Mononuclear cell (primary cell): Measurements from ENCODE around the gene SLC35F1. TPM values are rescaled to one million over a fixed set of nuclear protein-coding genes. Genes with fewer than 3 reads are reported as not detected.

Source experiments
- H3K27me3 ChIP-seq: 2 replicates; pipeline ENCODE4 v1.6.0; 2011; ENCODE audit warnings: low read length, control low read depth; ENCODE audit not compliant: insufficient read depth
- H3K4me1 ChIP-seq: 2 replicates; pipeline ENCODE4 v1.5.1; 2011; ENCODE audit warnings: mild to moderate bottlenecking, low read length, control low read depth; ENCODE audit not compliant: insufficient read depth
- H3K4me3 ChIP-seq: 2 replicates; pipeline ENCODE4 v1.5.1; 2011; ENCODE audit warnings: mild to moderate bottlenecking, low read length, moderate library complexity
- H3K9me3 ChIP-seq: 2 replicates; pipeline ENCODE4 v1.5.1; 2011; ENCODE audit warnings: low read depth, mild to moderate bottlenecking, control low read depth, low read length
- total RNA-seq: library from RNA; depleted of rRNA; stranded (reverse); fragments of >200 nt; gene quantifications from one replicate; pipeline ENCODE4 v1.2.3, GENCODE V29; 2012

Gene SLC35F1
- total RNA-seq, 1 donor: not detected

GRCh38 chr6:118319894-118320649 is 413.0 kb downstream of the SLC35F1 start:
- H3K9me3 ChIP-seq: no peaks in the 10 kb centered on the region
- H3K27me3 ChIP-seq: no peaks in the 10 kb centered on the region
- H3K4me3 ChIP-seq: no peak overlapping the region
- H3K4me1 ChIP-seq: no peaks in the 10 kb centered on the region

GRCh38 chr6:118320652-118321051 is 413.6 kb downstream of the SLC35F1 start:
- no peaks in the 10 kb centered on the region for H3K4me1 ChIP-seq
- H3K4me3 ChIP-seq: no peak overlapping the region
- H3K9me3 ChIP-seq: no peaks in the 10 kb centered on the region
- H3K27me3 ChIP-seq: no peaks in the 10 kb centered on the region

- Histone ChIP-seq H3K9me3 (no peaks in the 10 kb centered on the region), H3K4me3 (no peak overlapping the region), H3K27me3 (no peaks in the 10 kb centered on the region)
Observed at GRCh38 chr6:118324116-118324515, 417.1 kb downstream of the SLC35F1 start.

GRCh38 chr6:118325220-118325860 is 418.3 kb downstream of the SLC35F1 start:
- Histone ChIP-seq H3K9me3 (no peaks in the 10 kb centered on the region), H3K4me3 (no peak overlapping the region), H3K27me3 (no peaks in the 10 kb centered on the region), H3K4me1 (no peaks in the 10 kb centered on the region)

More at GRCh38 chr6:118324116-118324515, 417.1 kb downstream of the SLC35F1 start:
- H3K4me1 ChIP-seq: no peaks in the 10 kb centered on the region

- Histone ChIP-seq H3K9me3 (no peaks in the 10 kb centered on the region), H3K4me1 (no peaks in the 10 kb centered on the region), H3K27me3 (no peaks in the 10 kb centered on the region), H3K4me3 (no peak overlapping the region)
Observed at GRCh38 chr6:118326712-118327111, 419.6 kb downstream of the SLC35F1 start.

GRCh38 chr6:118327237-118327636 is 420.2 kb downstream of the SLC35F1 start:
- H3K9me3 ChIP-seq: no peaks in the 10 kb centered on the region
- H3K4me1 ChIP-seq: no peaks in the 10 kb centered on the region

GRCh38 chr6:118333772-118334171 is 426.7 kb downstream of the SLC35F1 start:
- Histone ChIP-seq H3K4me3 (no peak overlapping the region), H3K27me3 (no peaks in the 10 kb centered on the region)

More at GRCh38 chr6:118327237-118327636, 420.2 kb downstream of the SLC35F1 start:
- Histone ChIP-seq H3K4me3 (no peak overlapping the region), H3K27me3 (no peaks in the 10 kb centered on the region)

GRCh38 chr6:118334634-118335033 is 427.6 kb downstream of the SLC35F1 start:
- Histone ChIP-seq H3K4me1 (no peaks in the 10 kb centered on the region), H3K27me3 (no peaks in the 10 kb centered on the region), H3K4me3 (no peak overlapping the region), H3K9me3 (no peaks in the 10 kb centered on the region)

More at GRCh38 chr6:118333772-118334171, 426.7 kb downstream of the SLC35F1 start:
- H3K4me1 ChIP-seq: no peaks in the 10 kb centered on the region
- no peaks in the 10 kb centered on the region for H3K9me3 ChIP-seq

- H3K9me3 ChIP-seq: no peaks in the 10 kb centered on the region
- H3K27me3 ChIP-seq: no peaks in the 10 kb centered on the region
- no peak overlapping the region for H3K4me3 ChIP-seq
- no peaks in the 10 kb centered on the region for H3K4me1 ChIP-seq
Observed at GRCh38 chr6:118335325-118335816, 428.3 kb downstream of the SLC35F1 start.

GRCh38 chr6:118344014-118344670 is 437.1 kb downstream of the SLC35F1 start:
- Histone ChIP-seq H3K27me3 (no peaks in the 10 kb centered on the region), H3K4me3 (no peak overlapping the region), H3K9me3 (no peaks in the 10 kb centered on the region), H3K4me1 (no peaks in the 10 kb centered on the region)

- Histone ChIP-seq H3K4me1 (no peaks in the 10 kb centered on the region), H3K4me3 (no peak overlapping the region), H3K9me3 (no peaks in the 10 kb centered on the region), H3K27me3 (no peaks in the 10 kb centered on the region)
Observed at GRCh38 chr6:118350881-118351430, 443.9 kb downstream of the SLC35F1 start.

GRCh38 chr6:118353564-118353963 is 446.5 kb downstream of the SLC35F1 start:
- no peaks in the 10 kb centered on the region for H3K9me3 ChIP-seq
- no peaks in the 10 kb centered on the region for H3K4me1 ChIP-seq
- H3K27me3 ChIP-seq: no peaks in the 10 kb centered on the region
- H3K4me3 ChIP-seq: no peak overlapping the region

GRCh38 chr6:118354641-118355040 is 447.6 kb downstream of the SLC35F1 start:
- Histone ChIP-seq H3K27me3 (no peaks in the 10 kb centered on the region), H3K4me1 (no peaks in the 10 kb centered on the region), H3K9me3 (no peaks in the 10 kb centered on the region), H3K4me3 (no peak overlapping the region)

GRCh38 chr6:118356054-118356453 is 449.0 kb downstream of the SLC35F1 start:
- no peaks in the 10 kb centered on the region for H3K27me3 ChIP-seq
- H3K9me3 ChIP-seq: no peaks in the 10 kb centered on the region
- no peaks in the 10 kb centered on the region for H3K4me1 ChIP-seq
- H3K4me3 ChIP-seq: no peak overlapping the region

GRCh38 chr6:118356686-118357085 is 449.6 kb downstream of the SLC35F1 start:
- no peaks in the 10 kb centered on the region for H3K4me1 ChIP-seq
- H3K4me3 ChIP-seq: no peak overlapping the region
- no peaks in the 10 kb centered on the region for H3K27me3 ChIP-seq
- no peaks in the 10 kb centered on the region for H3K9me3 ChIP-seq
